Brain pericyte (primary cell): ENCODE results near the gene PKD1.
"Not testable (repeated sequence)": the region's sequence is repeated elsewhere in the genome, so short reads cannot be mapped to it uniquely, and the experiment has no call there.

ENCODE experiments used
- DNase-seq: peaks from one replicate; pipeline ENCODE4 v3.0.0-alpha.2; 2012; ENCODE audit warnings: low read depth, low spot score

PKD1 gene

DNA sequence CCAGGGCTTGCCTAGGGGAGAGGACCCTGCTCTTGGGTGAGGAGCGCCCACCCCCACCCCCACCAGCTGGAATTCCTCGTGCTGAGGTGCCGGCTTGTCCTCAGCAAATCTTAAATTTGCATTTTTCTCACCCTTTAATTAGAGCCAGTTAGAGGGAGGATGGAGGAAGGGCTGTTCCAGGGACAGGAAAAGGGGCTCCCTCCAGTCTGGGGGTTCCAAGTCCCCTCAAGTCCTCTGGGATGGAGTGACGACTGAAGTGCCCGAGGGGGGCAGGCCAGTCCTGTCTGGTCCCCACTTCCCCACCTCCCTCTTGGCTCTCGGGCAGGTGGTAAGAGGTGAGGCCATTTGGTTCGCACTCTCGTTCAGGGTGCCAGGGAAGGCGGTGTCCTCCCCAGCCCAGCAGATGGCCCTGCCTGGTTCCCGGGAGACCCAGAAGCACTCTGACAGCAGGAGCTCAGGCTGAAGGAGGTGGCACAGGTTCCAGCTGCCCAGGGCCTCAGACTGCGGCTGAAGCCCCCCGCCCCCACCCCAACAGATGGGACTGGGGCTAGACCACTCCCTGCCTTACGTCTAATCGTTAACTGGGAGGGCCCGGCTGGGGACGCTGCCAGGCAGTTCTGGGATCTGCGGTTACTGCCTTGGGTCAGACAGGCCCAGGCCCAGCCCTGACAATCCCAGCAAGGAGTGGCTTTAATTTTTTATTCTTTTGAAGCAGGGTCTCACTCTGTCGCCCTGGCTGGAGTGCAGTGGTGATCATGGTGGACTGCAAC is 14.9 kb upstream of the PKD1 start:
- DNase-seq: no peak

DNA sequence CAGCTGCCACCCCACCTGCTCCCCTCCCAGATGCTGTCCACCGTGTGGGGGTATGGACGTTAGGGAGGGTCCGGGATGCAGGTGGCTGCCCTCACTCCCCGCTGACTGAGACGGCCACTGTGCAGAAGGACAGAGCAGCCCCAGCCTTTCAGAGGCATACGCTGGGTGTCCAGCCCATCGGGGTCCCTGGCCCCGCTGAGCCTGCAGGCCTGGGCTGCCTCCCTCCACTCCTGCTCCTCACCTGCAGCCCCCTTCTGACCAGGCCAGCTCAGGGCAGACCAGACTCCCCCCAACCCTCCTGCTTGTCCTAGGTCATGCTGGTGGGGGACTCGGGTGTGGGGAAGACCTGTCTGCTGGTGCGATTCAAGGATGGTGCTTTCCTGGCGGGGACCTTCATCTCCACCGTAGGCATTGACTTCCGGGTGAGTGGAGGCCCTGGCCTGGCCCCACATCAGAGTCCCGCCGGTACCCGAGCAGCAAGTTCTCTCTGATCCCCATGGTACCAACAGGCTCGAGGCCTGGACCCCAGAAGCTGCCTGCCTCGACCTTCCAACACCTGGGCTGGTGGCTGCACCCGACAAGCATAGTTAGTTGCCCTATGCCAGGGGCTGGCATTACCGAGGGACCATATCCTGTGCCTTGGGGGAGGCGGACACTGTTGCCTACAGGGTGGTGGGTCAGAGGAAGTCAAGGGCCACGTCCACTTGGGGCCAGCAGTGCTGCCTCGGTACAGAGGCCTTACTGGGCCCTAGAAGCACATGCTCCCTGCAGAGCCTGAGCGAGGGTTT is 14.1 kb upstream of the PKD1 start:
- no peak for DNase-seq

DNA sequence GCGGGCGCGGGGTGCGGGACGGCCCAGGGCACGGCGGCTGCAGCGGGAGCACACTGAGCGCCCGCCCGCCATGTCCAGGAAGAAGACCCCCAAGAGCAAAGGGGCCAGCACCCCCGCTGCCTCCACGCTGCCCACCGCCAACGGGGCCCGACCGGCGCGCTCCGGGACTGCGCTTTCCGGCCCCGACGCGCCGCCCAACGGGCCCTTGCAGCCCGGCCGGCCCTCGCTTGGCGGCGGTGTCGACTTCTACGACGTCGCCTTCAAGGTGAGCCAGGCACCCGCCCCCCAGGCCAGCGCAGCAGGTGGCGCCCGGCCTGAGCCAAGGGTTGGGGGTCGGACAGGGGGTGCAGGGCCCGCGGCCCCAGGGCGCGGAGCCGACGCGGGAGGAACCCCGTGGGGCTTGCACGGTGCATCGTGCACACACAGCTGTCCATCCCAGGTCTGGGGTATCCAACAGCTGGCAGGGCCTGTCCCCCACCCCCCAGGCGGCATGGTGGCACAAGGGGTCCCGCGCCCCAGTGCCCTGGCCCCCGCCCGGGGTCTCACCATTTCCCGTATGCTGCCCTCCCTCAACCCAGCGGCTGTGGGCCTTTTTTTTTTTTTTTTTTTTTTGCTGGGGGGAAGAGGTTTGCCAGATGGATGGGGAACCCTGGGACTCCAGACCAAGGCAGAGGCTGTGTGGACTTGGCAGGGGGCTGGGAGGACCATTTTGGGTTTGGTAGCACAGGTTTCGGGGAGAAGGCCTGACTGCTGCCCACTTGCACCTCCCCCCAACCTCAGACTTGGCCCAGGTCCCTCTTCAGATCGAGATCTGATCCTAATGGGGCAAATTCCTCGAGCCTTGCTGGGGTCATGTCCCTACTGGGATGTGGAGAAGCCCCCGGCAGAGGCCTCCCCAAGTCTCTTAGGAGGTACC is 13.3 kb upstream of the PKD1 start:
- DNase-seq: no peak

DNA sequence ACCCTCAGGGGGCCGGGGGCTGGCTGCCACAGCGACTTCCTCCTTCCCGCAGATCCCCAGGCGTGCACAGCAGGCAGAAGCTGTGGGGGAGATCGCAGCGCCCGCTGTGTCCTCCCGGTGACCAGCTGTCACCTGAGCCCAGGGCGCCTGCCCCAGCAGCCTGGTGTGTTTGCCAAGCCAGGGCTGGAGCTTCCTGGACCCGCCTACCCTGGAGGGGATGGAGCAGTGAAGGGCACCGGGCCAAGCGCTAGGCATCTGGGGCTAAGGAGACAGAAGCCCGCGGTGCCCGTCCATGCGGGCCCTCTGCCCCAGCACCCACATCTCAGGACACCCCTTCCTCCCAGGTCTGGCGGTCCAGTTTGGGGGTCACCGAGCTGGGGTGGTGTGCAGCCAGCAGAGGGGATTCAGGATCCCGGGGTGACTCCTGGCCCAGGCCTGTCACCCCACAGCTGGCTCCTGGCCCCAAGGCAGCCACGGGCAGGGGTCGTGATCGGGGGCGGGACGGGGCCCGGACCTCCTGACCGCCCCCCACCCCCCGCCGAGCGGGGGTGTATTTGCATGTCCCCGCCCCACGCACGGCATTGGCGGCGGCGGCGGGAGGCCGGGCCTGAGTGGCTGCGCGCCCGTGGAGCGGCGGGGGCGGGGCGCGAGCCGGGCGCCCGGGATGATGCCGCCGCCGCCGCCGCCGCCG is 12.4 kb upstream of the PKD1 start, which contains the start of gene RAB26:
Gene RAB26, plus strand, starts transcription at position 645 of the 691 bp plus-strand sequence. CDS start 159 bp downstream, outside the sequence.
- DNase-seq: no peak

DNA sequence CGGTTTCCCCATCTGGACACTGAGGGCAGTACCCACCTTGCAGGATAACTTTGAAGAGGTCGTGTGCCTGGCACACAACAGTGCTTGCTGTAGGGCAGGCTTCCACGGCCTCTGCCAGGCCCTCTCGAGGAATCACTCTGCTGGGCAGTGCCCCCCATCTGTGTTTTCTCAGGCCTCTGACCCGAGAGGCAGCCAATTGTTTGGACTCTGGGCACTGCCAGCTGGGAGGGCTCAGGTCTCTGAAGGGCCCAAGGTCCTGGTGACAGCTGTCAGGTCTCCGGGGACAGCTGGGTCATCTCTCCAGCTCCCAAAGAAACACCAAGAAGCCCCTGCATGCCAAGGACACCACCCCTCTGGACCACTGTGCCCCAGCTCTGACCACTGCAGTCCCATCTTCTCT is 11.7 kb upstream of the PKD1 start:
- no peak for DNase-seq

DNA sequence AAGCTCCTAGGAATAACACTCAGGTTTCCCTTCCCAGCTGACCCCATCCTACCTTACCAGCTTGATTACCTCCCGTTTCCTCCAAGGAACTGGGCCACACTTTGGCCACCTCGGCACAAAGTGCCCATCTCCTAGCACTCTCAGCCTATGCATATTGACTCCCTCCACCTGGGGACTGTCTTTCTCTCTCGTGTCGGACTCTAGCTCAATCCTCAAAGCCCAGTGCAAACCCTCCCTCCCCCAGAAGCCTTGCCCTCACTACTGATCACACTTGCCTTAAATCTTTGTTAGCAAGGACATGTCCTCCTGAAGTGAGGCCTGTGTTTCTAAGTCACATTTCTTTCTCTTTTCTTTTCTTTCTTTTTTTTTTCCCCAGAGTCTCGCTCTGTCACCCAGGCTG is 10.1 kb upstream of the PKD1 start:
- DNase-seq: no peak

DNA sequence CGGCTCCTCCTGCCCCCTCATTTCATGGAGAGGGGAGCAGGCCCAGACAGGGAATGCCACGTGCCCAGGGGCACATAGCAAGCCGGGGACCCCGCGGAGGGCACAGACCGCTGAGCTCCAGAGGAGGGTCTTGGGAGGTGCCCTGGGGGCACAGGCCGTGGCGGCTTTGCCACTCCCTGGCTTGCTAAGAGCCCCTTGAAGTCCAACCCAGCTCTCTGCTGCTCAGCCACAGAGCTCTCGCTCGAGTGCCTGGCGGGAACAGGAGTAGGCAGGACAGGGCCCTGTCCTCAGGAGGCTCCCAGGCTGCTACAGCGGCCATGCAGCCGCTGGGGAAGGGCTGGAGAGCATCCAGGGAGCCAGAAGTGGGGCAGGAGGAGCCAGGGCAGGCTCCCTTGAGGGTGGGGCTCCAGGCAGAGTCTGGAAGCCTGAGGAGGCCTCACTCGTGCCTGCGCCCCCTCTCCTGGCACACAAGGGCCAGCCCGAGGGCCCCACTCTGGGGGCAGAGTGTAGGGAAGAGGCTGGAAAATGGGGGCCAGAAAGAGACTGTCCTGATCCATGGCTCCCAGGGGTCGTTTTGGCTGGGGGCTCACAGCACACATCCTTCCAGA is 8.3 kb upstream of the PKD1 start:
- no peak for DNase-seq

DNA sequence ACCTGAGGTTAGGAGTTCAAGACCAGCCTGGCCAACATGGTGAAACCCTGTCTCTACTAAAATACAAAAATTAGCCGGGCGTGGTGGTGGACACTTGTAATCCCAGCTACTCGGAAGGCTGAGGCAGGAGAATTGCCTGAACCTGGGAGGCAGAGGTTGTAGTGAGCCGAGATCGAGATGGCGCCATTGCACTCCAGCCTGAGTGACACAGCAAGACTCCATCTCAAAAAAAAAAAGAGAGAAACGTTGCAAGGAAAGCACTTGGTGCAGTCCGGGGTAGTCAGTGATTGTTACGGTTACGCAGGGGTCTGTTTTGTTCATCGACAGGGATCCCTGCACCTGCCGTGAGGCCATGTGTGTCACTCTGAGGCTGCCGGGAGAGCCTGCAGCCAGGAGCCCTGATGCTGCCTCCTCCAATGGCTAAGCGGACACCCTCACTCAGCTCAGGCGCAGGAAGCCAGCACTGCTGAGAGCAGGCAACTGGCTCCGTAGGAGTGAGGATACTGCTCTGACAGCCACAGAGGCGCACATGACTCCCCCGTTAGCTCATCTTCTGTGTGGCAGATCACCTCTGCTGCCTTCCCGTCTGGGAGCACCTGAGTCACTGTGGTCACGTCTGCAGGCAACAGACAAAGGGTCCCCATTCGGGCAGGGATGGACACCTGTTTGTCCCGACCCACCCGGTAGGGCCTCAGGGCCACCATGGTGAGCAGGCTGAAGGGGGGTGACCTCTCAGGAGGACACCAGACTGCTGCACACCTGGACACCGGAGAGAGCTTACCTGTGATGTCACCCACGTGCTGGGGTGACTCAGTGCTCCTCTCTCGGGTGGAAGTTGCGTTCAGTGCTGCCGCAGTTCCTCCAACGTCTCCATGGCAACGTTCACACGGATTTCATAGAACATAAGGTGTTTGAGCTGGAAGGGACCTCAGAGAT is 7.5 kb upstream of the PKD1 start:
- DNase-seq: no peak

DNA sequence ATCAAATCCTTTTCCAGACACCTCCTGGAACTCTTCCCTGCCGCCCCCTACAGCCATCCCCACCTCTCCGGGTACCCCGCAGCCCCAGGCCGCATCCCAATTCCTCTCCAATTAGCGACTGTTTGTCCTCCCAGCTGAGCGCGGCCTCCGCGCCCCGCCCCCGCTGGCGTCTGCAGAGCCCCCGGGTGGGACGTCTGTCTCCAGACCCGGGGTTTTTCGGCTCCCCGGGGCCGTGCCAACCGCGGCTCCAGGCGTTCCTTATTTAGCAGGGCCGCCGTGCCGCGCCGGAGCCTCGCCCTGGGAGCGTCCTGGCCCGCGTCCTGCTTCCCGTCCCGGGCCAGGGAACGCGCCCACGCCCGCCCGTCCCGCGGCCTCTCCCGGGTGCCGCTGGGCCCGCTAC is 627 bp downstream of the PKD1 start:
- DNase-seq: not testable (repeated sequence)

DNA sequence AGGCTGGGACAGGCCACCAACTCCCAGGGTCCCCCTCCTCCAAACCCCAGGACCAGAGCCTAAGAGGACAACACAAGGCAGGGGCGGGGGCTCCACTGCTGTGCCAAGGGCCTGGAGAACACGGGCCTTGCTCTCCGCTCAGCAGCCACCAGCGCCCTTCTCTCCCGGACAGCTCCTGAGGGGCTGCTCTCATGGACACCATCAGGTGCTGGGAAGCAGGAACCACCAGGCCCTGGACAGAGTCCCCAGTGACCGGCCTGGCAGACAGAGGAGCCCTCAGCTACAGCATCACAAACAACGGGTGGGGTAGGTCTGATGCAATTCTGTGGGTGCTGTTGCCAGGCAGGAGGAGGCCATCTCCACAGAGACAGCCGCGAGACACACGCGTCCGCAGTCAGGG is 1.9 kb downstream of the PKD1 start:
- not testable (repeated sequence) for DNase-seq

DNA sequence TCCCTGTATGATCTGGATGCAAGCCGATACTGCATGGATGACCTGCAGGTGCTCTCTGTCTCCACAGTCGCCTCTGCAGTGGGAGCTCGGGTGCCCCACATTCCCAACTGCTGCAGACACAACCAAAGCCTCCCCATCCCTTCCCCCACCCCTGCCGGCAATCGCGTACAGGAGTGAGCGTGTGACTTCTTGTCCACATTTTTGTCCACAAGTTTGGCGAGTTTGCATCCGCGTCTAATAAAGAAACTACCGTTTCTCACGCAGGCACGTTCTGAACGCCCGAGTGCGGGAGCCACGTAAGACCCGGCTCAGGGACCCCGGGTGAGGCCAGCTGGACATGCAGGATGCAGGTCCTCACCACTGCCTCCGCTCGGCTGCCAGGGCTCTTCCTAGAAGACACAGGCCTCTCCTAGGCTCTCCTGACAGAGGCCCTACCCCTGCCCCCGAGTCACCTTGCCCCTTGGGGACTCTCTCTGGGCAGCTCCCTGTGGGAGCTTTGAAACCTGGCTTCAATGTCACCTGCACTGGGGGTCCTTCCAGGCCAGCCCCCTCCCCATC is 5.7 kb downstream of the PKD1 start:
- DNase-seq: not testable (repeated sequence)

DNA sequence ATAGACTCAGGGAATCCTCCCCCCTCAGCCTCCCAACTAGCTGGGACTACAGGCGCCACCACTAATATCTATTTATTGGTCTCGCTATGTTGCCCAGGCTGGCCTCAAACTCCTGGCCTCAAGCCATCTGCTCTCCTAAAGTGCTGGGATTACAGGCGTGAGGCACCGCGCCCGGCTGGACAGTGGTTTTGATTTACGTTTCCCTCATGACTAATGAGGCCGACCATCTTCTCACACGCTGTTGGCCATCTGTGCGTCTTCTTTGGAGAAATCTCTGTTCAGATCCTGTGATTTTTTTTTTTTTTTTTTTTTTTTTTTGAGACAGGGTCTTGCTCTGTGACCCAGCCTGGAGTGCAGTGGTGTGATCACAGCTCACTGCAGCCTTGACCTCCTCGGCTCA is 6.4 kb downstream of the PKD1 start:
- DNase-seq: not testable (repeated sequence)

DNA sequence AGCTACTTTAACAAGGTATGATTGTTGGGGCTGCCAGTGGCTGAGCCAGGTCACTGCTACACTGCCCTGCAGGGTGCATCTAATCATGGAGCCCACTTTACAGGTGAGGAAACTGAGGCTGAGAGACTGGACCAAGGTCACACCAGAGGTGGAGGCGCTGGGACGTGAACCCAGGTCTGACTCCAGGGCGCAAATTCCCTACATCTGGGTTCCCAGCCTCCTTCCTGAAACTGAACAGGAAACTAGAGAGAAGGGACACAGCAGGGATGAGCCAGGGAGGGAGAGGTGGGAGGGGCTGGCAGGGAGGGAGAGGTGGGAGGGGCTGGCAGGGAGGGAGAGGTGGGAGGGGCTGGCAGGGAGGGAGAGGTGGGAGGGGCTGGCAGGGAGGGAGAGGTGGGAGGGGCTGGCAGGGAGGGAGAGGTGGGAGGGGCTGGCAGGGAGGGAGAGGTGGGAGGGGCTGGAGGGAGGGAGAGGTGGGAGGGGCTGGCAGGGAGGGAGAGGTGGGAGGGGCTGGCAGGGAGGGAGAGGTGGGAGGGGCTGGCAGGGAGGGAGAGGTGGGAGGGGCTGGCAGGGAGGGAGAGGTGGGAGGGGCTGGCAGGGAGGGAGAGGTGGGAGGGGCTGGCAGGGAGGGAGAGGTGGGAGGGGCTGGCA is 7.9 kb downstream of the PKD1 start:
- not testable (repeated sequence) for DNase-seq

DNA sequence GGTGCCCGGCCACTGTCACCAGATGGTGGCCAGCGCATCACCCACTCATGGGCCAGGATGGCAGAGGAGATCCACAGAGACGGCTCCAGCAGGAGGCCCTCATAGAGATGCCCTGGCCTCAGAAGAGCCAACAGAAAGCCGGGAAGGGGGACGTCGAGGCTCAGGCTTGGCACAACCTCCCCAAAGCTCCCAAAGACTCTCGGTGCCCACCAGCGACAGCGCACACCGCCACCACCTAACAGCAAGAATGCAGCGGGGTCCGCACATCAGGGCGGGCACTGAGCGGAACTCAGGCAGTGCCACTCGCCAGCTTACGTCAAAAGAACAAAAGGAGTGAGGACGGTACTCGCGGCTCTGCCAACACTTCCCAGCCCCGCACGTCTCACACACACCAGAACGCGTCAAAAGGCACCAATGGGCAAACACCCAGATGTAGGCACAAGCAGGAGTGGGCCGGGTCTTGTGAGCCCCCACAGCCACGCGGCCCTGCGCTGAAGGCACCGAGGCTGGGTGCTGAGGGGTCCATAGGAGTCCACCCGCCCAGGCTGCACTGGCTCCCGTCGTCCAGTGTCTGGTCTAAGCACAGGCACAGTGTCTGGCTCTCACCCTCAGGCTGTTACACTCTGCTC is 8.7 kb downstream of the PKD1 start:
- not testable (repeated sequence) for DNase-seq

DNA sequence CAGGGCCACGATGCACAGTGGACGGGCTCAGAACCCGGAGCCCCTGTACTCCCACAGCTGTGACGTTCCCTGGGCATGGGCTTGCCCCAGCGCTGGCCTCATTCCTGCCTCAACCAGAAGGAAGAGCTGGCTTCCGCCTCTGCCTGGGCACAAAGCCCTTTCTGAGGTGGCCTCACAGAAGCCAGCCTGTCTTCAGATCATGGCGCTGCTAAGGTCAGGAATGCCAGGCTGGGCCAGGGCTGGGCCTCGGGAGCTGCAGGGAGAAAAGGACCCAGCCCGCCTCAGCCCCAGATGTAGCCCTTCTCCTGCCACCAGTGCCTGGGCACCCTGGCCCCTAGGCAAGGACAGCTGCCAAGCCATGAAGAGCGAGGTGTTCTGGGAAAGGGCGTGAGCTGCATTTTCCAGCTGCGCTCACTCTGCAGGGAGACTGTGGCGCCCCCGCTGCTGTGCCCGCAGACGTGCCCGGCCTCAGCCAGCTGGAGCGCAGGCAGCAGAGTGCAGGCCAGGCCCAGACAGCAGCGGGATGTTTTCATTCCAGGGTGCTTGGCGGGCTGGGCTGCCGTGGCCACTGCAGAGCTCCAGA is 9.4 kb downstream of the PKD1 start:
- DNase-seq: not testable (repeated sequence)

DNA sequence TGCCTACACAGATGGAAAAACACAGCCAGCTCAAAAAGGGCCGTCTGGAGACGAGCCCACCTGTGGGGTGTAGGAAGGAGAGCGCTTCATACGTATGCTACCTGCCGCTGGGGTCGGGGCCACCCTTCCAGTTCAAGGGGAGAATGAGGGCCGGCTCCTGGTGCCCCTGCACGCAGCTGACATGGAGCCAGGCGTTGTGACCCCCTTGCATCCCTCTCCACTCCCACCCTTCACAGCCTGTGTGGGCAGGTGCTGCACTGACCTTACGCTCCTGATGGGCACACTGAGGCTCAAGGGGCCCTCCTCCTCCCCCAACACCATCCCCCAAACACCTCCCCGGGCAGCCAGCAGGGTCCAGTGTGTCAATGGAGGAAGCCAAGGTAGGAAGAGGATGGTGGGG is 10.1 kb downstream of the PKD1 start:
- DNase-seq: not testable (repeated sequence)

DNA sequence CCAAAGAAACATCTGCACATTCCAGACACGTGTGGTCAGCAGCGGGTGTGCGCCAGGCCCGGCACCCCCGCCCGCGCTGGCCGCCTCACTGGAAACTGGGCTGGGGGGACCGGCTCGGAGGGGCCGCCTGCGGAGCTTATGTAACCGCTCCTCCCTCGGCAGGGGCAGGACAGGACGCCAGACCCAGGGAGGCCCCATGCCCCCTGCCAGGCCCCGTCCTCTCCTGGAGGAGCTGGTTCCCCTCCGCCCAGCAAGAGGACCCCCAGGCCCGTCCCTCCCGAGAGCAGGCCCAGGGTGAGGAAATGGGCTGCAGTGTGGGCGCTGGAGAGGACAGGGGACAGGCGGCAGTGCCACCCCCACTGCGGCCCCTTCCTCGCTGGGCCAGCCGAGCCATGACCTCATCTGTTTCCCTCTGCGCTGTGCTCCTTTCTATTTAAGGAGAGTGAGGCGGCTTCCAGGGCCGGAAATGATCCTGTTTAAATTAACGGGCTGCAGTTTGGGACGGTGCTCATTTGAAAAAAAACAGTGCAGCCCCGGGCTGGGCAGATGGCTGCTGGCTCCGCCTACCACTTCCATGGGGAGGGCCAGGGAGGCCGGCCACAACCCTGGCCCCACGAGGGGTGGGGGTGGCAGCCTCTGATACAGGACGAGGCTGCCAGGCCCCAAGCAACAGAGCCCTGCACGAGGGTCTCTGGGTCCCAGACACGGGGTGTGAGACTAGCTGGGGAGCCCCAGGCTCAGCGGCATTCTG is 10.8 kb downstream of the PKD1 start:
- DNase-seq: not testable (repeated sequence)
